Measurements from ENCODE around the gene C2orf68.

C2orf68 gene

DNA sequence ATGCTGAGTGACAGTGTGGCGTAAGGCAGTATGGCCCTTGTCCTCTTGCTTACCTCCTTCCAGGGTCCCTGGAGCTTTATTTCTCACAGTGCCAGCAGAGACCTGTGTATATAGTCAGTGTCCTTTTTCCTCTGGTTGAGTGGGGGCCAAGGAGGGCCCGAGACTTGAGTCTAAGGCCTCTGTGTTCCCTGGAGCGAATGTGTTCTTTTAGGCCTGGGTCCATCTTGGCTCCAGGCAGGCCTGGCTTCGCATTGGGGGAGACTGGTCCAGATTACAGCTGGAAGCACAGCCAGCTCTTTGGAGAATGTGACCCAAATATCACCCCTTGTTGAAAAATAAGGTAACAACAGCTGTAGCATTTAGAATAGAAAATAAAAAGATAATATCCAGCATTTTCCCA lies 22.7 kb downstream of the C2orf68 start (continued):
- no peak for TF ChIP-seq SCRT1 (tag by site-specific recombination; IDR thresholded peaks at IDR 0.05; ENCODE audit: borderline replicate concordance)
- no peak for TF ChIP-seq ZNF391 (tag by site-specific recombination; IDR thresholded peaks at IDR 0.05; ENCODE audit: borderline replicate concordance, low read depth)
- TF ChIP-seq, protein P1, sequence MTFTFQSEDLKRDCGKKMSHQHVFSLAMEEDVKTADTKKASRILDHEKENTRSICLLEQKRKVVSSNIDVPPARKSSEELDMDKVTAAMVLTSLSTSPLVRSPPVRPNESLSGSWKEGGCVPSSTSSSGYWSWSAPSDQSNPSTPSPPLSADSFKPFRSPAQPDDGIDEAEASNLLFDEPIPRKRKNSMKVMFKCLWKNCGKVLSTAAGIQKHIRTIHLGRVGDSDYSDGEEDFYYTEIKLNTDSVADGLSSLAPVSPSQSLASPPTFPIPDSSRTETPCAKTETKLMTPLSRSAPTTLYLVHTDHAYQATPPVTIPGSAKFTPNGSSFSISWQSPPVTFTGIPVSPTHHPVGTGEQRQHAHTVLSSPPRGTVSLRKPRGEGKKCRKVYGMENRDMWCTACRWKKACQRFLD (tag by site-specific recombination; IDR thresholded peaks at IDR 0.05) = no peak

DNA sequence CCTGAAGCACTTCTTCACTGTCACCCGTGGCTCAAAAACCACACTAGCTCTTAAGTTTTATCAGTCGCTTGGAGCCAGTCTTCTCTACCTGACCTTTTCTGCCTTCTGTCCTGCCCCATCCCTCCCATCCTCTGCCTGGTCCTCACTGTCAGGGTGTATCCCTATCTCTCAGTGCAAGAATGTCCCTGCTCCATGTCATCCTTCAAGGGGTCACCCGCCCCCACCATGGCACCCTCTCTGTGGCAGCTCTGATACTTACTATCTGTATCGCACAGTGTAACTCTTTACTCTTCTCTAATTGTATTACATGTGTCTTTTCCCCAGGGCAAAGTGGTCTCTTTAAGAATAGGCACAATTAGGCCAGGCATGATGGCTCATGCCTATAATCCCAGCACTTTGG lies 23.2 kb downstream of the C2orf68 start:
- no peak overlapping the region for H3K27ac ChIP-seq (ENCODE audit: extremely low read depth, low read depth, low read length)
- POLR2A ChIA-PET = interaction anchor here (1.2 to 1.7 kb wide), 2 partner anchors 10 to 26 kb away, joined by 3 to 11 read pairs; partner anchors contain the start of gene VAMP8

DNA sequence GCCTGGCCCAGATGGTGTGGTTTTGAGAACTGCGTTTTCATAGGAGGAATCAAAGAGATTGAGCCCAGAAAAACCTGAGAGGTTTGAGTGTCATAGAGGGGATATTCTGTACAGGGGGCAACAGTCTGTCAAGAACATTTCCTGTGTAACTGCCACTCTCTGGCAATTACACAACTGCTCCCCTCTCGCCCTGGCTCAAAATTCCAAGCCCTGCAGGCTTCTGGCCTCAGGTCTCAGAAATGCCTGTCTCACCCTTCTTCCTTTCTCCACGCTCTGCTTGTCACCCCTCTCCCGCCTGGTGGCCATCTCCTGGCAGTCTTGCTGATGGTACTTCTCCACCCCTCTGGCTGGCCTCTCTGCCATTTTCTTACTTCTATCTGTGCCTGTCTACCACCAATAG lies 23.6 kb downstream of the C2orf68 start:
- CTCF ChIA-PET = interaction anchor here (0.9 kb wide), 1 partner anchor 194 kb away, joined by 4 read pairs; no protein-coding TSS in a partner anchor
- Histone ChIP-seq H3K4me3 (ENCODE audit: low read depth, low read length) (no peak overlapping the region), H3K4me1 (ENCODE audit: control insufficient read depth, insufficient read depth, low read length) (no peaks in the 10 kb centered on the region), H3K27ac (ENCODE audit: extremely low read depth, low read depth, low read length) (no peak overlapping the region), H3K9me3 (ENCODE audit: control insufficient read depth, insufficient read depth, low read depth, low read length) (no peaks in the 10 kb centered on the region), H3K36me3 (ENCODE audit: control insufficient read depth in 2 of 2, insufficient read depth in 1 of 2, low read length in 2 of 2) (peaks cover 0 to 4% of the 10 kb centered on the region in 2 experiments; a peak in 1 of 3 replicates)
- TF ChIP-seq, protein P2, sequence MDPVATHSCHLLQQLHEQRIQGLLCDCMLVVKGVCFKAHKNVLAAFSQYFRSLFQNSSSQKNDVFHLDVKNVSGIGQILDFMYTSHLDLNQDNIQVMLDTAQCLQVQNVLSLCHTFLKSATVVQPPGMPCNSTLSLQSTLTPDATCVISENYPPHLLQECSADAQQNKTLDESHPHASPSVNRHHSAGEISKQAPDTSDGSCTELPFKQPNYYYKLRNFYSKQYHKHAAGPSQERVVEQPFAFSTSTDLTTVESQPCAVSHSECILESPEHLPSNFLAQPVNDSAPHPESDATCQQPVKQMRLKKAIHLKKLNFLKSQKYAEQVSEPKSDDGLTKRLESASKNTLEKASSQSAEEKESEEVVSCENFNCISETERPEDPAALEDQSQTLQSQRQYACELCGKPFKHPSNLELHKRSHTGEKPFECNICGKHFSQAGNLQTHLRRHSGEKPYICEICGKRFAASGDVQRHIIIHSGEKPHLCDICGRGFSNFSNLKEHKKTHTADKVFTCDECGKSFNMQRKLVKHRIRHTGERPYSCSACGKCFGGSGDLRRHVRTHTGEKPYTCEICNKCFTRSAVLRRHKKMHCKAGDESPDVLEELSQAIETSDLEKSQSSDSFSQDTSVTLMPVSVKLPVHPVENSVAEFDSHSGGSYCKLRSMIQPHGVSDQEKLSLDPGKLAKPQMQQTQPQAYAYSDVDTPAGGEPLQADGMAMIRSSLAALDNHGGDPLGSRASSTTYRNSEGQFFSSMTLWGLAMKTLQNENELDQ (tag by site-specific recombination; IDR thresholded peaks at IDR 0.05; ENCODE audit: low read depth) = no peak
- no peak for TF ChIP-seq SETDB1 (IDR thresholded peaks at IDR 0.05; ENCODE audit: insufficient read length, low read length)
- TF ChIP-seq, protein P1 (tag by site-specific recombination; IDR thresholded peaks at IDR 0.05) = no peak
- TF ChIP-seq, protein P3, sequence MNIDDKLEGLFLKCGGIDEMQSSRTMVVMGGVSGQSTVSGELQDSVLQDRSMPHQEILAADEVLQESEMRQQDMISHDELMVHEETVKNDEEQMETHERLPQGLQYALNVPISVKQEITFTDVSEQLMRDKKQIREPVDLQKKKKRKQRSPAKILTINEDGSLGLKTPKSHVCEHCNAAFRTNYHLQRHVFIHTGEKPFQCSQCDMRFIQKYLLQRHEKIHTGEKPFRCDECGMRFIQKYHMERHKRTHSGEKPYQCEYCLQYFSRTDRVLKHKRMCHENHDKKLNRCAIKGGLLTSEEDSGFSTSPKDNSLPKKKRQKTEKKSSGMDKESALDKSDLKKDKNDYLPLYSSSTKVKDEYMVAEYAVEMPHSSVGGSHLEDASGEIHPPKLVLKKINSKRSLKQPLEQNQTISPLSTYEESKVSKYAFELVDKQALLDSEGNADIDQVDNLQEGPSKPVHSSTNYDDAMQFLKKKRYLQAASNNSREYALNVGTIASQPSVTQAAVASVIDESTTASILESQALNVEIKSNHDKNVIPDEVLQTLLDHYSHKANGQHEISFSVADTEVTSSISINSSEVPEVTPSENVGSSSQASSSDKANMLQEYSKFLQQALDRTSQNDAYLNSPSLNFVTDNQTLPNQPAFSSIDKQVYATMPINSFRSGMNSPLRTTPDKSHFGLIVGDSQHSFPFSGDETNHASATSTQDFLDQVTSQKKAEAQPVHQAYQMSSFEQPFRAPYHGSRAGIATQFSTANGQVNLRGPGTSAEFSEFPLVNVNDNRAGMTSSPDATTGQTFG (tag by site-specific recombination; IDR thresholded peaks at IDR 0.05; ENCODE audit: borderline replicate concordance) = no peak
- no peak for TF ChIP-seq KLF10 (tag by site-specific recombination; IDR thresholded peaks at IDR 0.05)
- no peak for TF ChIP-seq IKZF3 (tag by site-specific recombination; IDR thresholded peaks at IDR 0.05)
- no peak for TF ChIP-seq ZNF155 (tag by site-specific recombination; IDR thresholded peaks at IDR 0.05)
- POLR2A ChIA-PET = interaction anchor here (1.7 kb wide), 1 partner anchor 10 kb away, joined by 11 read pairs; the partner anchor contains the start of gene VAMP8

More for the DNA sequence above, 23.2 kb downstream of the C2orf68 start:
- H3K36me3 ChIP-seq (ENCODE audit: control insufficient read depth in 2 of 2, insufficient read depth in 1 of 2, low read length in 2 of 2) = peaks cover 0 to 1% of the 10 kb centered on the region in 2 experiments; a peak in 1 of 3 replicates
- CTCF ChIA-PET = interaction anchor here (0.9 kb wide), 1 partner anchor 194 kb away, joined by 4 read pairs; no protein-coding TSS in a partner anchor
- no peaks in the 10 kb centered on the region for H3K4me1 ChIP-seq (ENCODE audit: control insufficient read depth, insufficient read depth, low read length)
- H3K4me3 ChIP-seq (ENCODE audit: low read depth, low read length) = no peak overlapping the region
- no peaks in the 10 kb centered on the region for H3K9me3 ChIP-seq (ENCODE audit: control insufficient read depth, insufficient read depth, low read depth, low read length)
- TF ChIP-seq ZFHX2 (tag by site-specific recombination; conservative IDR thresholded peaks at IDR 0.05) (no peak), BCL11B (tag by site-specific recombination; IDR thresholded peaks at IDR 0.05; ENCODE audit: low read depth) (no peak), SP2 (tag by site-specific recombination; IDR thresholded peaks at IDR 0.05) (no peak), TRIM28 (IDR thresholded peaks at IDR 0.05; ENCODE audit: borderline replicate concordance, low read length) (no peak), ZNF433 (tag by site-specific recombination; IDR thresholded peaks at IDR 0.05; ENCODE audit: low read depth) (no peak), GFI1B (tag by site-specific recombination; IDR thresholded peaks at IDR 0.05) (no peak), ZNF19 (tag by site-specific recombination; IDR thresholded peaks at IDR 0.05; ENCODE audit: low read depth) (no peak), ZNF24 (tag by site-specific recombination; IDR thresholded peaks at IDR 0.05) (no peak), ZEB2 (tag by site-specific recombination; IDR thresholded peaks at IDR 0.05) (no peak), ZNF146 (tag by site-specific recombination; IDR thresholded peaks at IDR 0.05) (no peak), HOXC10 (CRISPR knock-in tag; IDR thresholded peaks at IDR 0.05) (no peak), ZBTB7A (tag by site-specific recombination; IDR thresholded peaks at IDR 0.05; ENCODE audit: low read depth) (no peak), ZNF530 (tag by site-specific recombination; IDR thresholded peaks at IDR 0.05; ENCODE audit: low read depth) (no peak)
- TF ChIP-seq, protein P4, sequence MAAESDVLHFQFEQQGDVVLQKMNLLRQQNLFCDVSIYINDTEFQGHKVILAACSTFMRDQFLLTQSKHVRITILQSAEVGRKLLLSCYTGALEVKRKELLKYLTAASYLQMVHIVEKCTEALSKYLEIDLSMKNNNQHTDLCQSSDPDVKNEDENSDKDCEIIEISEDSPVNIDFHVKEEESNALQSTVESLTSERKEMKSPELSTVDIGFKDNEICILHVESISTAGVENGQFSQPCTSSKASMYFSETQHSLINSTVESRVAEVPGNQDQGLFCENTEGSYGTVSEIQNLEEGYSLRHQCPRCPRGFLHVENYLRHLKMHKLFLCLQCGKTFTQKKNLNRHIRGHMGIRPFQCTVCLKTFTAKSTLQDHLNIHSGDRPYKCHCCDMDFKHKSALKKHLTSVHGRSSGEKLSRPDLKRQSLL (tag by site-specific recombination; IDR thresholded peaks at IDR 0.05) = no peak
- TF ChIP-seq, protein P5, sequence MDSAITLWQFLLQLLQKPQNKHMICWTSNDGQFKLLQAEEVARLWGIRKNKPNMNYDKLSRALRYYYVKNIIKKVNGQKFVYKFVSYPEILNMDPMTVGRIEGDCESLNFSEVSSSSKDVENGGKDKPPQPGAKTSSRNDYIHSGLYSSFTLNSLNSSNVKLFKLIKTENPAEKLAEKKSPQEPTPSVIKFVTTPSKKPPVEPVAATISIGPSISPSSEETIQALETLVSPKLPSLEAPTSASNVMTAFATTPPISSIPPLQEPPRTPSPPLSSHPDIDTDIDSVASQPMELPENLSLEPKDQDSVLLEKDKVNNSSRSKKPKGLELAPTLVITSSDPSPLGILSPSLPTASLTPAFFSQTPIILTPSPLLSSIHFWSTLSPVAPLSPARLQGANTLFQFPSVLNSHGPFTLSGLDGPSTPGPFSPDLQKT (IDR thresholded peaks at IDR 0.05; ENCODE audit: borderline replicate concordance, low read depth, low read length) = no peak

All from HEK293 (cell line).